HG02588 (cell line): ENCODE data around the gene AUTS2.

Source experiments
- ATAC-seq: cut with Tn5 transposase; IDR thresholded peaks from one replicate; pipeline ENCODE4 v1.9.1; 2021; ENCODE audit warnings: mild to moderate bottlenecking, moderate library complexity; ENCODE audit not compliant: unreplicated experiment

Gene AUTS2

GRCh38 chr7:70208236-70209063 lies 610.2 kb downstream of the AUTS2 start:
- ATAC-seq = no peak

- no peak for ATAC-seq
Measured at GRCh38 chr7:70210200-70210935, 612.1 kb downstream of the AUTS2 start.

GRCh38 chr7:70210936-70211310 lies 612.6 kb downstream of the AUTS2 start:
- no peak for ATAC-seq

- no peak for ATAC-seq
Measured at GRCh38 chr7:70212281-70212680, 614.0 kb downstream of the AUTS2 start.

GRCh38 chr7:70214071-70214470 lies 615.8 kb downstream of the AUTS2 start:
- ATAC-seq = no peak

GRCh38 chr7:70215491-70215890 lies 617.2 kb downstream of the AUTS2 start:
- no peak for ATAC-seq

- ATAC-seq = no peak
Measured at GRCh38 chr7:70217571-70217970, 619.3 kb downstream of the AUTS2 start.

- no peak for ATAC-seq
Measured at GRCh38 chr7:70218006-70218405, 619.7 kb downstream of the AUTS2 start.

GRCh38 chr7:70219061-70219460 lies 620.8 kb downstream of the AUTS2 start:
- ATAC-seq = no peak

GRCh38 chr7:70229242-70229641 lies 631.0 kb downstream of the AUTS2 start:
- ATAC-seq = no peak

- ATAC-seq = no peak
Measured at GRCh38 chr7:70230761-70231160, 632.5 kb downstream of the AUTS2 start.

GRCh38 chr7:70233776-70234175 lies 635.5 kb downstream of the AUTS2 start:
- ATAC-seq = no peak

- ATAC-seq = no peak
Measured at GRCh38 chr7:70237256-70237655, 639.0 kb downstream of the AUTS2 start.

- ATAC-seq = peak; percentile 100
Measured at GRCh38 chr7:70237831-70238575, 639.7 kb downstream of the AUTS2 start.

GRCh38 chr7:70239918-70240317 lies 641.6 kb downstream of the AUTS2 start:
- ATAC-seq = no peak

GRCh38 chr7:70240873-70241272 lies 642.6 kb downstream of the AUTS2 start:
- no peak for ATAC-seq

GRCh38 chr7:70241536-70242175 lies 643.4 kb downstream of the AUTS2 start:
- ATAC-seq = no peak

- ATAC-seq = no peak
Measured at GRCh38 chr7:70242826-70243225, 644.6 kb downstream of the AUTS2 start.

GRCh38 chr7:70243443-70243842 lies 645.2 kb downstream of the AUTS2 start:
- ATAC-seq = no peak

GRCh38 chr7:70257921-70258320 lies 659.6 kb downstream of the AUTS2 start:
- ATAC-seq = no peak

- no peak for ATAC-seq
Measured at GRCh38 chr7:70259502-70259901, 661.2 kb downstream of the AUTS2 start.
